T-helper 2 cell treated with Interferon-gamma antibody and Interleukin-4, amounts not matched to agents 100 ng/mL and 5 ng/mL, for 36 hours (primary cell): ENCODE data around the gene CPLANE1. TPM values are rescaled to one million over a fixed set of nuclear protein-coding genes. Genes with fewer than 3 reads are reported as not detected.
"Not testable (repeated sequence)": the region's sequence is repeated elsewhere in the genome, so short reads cannot be mapped to it uniquely, and the experiment has no call there.

Experiments used
- intact Hi-C: fragments of 100-400 bp; cut with micrococcal nuclease; formaldehyde crosslinking; loops from one replicate; pipeline ENCODE4 v1.15.1; 2023
- total RNA-seq: library from RNA; stranded (reverse); gene quantifications from 2 replicates; pipeline ENCODE4 v1.2.3, GENCODE V29; 2022

CPLANE1 gene
- total RNA-seq: 12.8 and 15.0 TPM in 2 replicates

DNA sequence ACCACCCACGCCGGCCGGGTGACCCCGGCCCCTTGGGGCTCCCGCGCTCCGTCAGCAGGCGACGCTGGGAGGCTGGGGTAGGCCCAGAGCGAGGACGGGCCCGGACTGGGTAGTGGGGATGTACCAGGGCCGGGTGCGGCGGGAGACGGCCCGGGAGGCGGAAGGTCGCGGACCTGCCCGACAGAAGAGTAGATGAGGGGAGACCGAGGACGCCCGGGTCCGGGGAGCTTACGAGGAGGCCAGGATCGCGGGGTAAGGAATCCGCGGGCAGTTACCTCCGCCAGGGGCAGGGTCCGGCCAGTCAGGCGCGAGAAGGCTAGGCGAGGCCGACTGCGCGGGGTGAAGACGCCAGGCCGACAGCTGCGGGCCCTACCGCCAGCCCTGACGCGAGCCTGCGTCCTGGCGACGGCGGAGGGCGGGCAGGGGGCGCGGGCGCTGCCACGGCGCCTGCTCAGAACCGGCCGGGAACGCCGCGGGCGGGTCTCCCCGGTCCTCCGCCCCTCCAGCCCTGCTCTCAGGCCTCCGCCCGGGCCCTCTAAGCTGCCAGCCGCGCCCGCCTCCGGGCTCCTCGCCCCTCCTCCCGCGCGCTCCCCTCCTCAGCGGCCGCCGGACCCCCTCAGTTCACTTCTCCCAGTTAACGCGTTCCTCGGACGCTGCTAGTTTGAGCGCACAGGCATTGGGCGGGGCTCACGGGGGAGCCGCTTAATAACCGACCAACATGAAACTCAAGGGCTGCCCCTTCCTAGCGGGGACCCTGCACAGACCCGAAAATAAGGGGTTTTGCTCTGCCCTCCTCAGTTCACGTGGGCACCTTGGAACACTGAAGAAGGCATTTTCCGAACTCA, at the start of gene CPLANE1:
CPLANE1 (minus strand) TSS at position 407 of the 845 bp plus-strand sequence. CDS start 1,678 bp downstream, outside the sequence.
- intact Hi-C loops: loop anchor here (2.0 to 5.0 kb wide), 2 partner anchors 52 to 198 kb away; no protein-coding TSS in a partner anchor

- intact Hi-C loops: not testable (repeated sequence)
Measured at GRCh38 chr5:37296313-37296712, 47.1 kb upstream of the CPLANE1 start.

DNA sequence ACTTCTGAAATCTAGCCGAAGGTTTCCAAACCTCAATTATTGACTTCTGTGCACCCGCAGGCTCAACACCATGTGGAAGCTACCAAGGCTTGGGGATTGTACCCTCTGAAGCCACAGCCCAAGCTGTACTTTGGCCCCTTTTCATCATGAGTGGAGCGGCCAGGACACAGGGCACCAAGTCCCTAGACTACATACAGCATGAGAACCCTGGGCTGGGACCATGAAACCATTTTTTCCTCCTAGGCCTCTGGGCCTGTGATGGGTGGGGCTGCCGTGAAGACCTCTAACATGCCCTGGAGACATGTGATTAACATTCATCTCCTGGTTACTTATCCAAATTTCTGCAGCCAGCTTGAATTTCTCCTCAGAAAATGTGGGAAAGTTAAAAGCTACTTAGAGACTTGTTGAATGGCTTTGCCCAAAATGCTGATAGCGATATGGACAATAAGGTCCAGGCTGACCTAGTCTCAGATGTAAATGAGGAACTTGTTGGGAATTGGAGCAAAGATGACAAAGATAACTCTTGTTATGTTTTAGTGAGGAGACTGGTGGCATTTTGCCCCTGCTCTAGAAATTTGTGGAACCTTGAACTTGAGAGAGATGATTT, 34.1 kb upstream of the CPLANE1 start:
- intact Hi-C loops: no loop called here

GRCh38 chr5:37275511-37275910, 26.3 kb upstream of the CPLANE1 start:
- intact Hi-C loops: no loop called here

DNA sequence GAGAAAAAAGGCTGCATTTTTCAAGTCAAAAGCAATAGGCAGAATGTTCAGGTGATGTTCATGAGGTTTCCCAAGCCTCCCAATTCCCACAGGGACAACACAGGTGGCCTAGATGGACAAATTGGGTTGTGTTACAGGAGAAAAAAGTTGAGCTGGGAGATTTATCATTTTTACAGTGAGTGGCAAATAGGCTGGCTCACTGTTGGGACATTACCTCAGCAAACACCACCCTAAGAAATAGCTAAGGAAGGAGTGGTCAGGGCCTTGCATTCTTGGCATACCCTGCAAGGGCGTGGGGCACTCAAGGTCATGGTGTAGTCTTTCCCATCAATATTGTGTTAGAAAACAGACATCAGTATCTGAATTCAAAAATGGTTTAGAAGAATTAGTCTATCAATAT, 23.3 kb upstream of the CPLANE1 start:
- intact Hi-C loops: no loop called here

GRCh38 chr5:37268100-37268499, 18.9 kb upstream of the CPLANE1 start:
- intact Hi-C loops: not testable (repeated sequence)

GRCh38 chr5:37255774-37256358, 6.7 kb upstream of the CPLANE1 start:
- intact Hi-C loops: no loop called here

DNA sequence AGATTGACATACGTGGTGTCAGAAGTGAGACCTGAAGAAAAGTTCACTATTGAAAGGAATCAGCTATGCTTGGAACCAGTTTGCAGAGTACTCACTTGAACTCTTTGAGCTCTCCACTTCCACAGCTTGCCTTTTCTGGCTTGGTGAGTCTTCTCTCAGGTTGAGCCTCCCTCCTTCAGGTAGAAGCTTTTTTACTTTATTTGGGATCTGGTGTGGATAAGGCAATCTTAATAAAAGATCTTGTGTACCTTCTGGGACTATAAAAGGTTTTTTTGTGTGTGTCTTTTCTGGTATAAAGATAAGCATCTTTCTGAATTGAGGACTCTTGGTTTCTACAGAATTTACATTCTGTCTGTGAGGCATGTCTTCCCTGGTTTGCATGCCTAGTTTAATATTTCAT, 5.4 kb upstream of the CPLANE1 start:
- intact Hi-C loops: no loop called here

DNA sequence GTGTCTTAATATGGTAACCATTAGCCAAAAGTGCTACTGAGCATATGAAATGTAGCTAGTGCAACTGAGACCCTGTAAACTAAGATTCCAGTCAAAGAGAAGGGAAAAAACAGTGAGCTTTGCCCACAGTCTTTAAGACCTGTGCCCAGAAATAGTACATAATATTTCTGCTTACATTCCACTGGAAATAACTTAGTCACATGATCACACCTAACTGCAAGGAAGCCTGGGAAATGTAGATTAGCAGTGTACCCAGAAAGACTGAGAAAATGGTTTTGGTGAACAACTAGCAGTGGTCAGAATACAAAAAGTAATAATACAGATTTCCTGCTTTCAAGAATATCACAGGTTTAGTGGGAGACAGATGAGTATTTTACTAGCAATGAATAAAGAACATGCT, 2.5 kb upstream of the CPLANE1 start:
- intact Hi-C loops: no loop called here

DNA sequence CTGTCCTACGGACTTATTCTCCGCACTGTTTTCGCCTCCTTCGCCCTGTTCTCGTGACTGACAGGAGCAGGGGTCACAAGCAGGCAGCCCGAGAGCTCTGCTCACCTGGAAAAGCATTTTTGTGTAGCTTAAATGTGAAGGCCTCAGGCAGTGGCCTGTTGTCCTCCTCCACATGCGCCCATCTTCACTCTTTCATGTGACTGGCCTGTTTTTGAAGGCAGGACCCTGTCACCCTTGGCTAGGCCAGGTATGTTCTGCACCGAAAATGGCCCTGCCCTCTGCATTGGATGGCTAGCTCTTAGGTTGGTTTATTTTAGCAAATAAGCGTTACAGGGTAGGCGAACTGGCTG, 614 bp upstream of the CPLANE1 start:
- intact Hi-C loops: loop anchor here (2.0 to 5.0 kb wide), 2 partner anchors 52 to 199 kb away; no protein-coding TSS in a partner anchor

DNA sequence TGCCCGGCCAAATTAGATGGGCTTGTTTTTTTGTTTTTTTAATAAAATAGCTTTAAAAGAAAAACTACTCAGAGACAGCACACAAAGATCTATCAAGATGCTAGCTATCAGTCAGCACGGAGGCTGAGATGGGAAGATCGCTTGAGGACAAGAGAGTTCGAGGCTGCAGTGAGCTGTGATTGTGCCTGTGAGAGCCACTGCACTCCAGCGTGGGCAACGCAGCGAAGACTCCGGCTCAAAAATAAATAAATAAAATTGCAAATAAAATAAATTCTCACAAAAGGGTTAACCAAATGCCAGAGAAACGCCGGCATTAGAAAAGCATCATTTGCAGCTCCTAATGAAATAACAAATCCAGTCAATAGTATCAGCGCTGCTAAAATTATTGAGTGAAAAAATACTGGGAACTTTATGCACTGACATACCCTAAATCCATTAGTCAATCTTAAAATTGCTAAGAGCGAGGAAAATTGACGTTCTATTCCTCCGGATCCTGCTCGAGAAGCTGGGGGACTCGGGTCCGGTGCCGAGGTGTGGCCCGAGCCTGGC, 681 bp downstream of the CPLANE1 start:
- intact Hi-C loops: loop anchor here (2.0 to 5.0 kb wide), 2 partner anchors 51 to 198 kb away; no protein-coding TSS in a partner anchor

DNA sequence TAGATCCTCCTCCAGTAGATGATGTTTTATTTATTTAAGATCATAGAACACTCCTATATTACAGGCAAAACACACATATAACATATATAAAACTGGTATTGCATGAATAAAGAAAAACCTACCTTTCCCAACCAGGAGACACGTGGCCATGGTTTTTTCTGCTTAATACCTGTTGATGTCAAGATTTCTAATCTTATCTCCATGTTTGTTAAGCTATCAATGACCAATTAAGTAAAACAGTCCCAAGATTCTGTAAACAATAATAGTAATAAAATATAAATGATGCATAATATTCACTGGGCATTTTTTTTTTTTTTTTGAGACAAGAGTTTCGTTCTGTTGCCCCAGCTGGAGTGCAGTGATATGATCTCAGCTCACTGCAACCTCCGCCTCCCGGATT, 1.7 kb downstream of the CPLANE1 start:
- intact Hi-C loops: loop anchor here (5.0 kb wide), 1 partner anchor 50 kb away; no protein-coding TSS in a partner anchor

GRCh38 chr5:37247036-37247435, 2.1 kb downstream of the CPLANE1 start:
- intact Hi-C loops: loop anchor here (5.0 kb wide), 1 partner anchor 50 kb away; no protein-coding TSS in a partner anchor

DNA sequence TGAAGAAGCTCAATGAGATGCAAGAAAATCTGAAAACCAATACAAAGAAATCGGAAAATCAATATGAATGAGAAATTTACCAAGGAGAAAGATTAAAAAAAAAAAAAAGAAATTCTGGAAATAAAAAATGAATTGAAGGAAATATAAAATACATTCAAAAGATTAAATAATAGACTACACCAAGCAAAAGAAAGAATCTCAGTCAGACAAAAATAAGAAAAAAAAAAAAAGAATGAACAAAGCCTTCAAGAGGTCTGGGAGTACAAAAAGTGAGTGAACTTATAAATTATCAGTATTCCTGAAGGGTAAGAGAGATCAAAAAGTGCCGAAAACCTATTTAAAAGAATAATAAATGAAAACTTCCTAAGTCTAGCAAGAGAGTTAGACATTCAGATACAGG, 14.9 kb downstream of the CPLANE1 start:
- intact Hi-C loops: no loop called here

DNA sequence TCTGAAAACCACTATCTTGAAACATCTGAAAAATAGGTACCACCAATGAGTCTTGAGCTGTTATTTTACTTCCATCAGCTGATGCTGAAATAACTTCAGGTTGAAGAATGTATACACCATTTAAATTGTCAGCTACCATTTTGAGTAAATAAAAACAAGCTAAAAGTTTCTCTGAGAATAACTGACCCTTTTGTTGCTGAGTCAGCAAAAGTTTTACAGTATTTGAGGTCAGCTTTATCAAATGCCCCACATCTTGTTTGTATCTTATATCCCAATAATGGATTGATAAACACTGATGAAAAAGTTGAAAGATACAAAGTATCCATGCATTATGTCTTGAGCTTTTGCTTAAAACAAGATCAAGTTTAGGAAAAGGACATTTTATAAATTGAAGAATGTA, 22.8 kb downstream of the CPLANE1 start:
- intact Hi-C loops: no loop called here

DNA sequence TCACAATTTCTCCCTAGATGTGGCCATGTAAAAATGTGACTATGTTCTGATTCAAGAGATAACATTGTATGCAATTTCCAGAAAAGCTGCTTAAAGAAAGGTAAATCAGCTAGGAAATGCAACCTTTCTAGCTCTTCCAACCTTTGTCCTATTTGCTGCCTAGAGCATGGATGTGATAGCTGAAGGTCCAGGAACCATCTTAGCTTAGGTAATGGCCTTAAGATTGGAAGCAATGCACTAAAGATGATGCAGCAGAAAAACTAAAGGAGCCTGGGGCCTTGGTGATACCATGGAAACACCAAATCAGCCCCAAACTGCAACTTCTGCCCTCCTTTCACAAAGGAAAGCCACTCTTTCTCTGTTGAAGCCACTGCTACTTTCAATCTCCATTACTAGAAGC, 27.0 kb downstream of the CPLANE1 start:
- intact Hi-C loops: no loop called here

DNA sequence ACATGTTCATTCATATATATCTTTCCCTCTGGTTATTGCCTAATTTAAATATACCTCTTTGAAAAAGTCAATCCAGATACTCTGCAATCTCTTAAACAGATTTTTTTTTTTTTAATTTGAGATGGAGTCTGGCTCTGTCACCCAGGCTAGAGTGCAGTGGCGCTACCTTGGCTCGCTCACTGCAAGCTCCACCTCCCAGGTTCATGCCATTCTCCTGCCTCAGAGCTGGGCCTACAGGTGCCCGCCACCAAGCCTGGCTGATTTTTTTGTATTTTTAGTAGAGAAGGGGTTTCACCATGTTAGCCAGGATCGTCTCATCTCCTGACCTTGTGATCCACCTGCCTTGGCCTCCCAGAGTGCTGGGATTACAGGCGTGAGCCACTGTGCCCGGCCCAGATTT, 28.8 kb downstream of the CPLANE1 start:
- intact Hi-C loops: not testable (repeated sequence)

DNA sequence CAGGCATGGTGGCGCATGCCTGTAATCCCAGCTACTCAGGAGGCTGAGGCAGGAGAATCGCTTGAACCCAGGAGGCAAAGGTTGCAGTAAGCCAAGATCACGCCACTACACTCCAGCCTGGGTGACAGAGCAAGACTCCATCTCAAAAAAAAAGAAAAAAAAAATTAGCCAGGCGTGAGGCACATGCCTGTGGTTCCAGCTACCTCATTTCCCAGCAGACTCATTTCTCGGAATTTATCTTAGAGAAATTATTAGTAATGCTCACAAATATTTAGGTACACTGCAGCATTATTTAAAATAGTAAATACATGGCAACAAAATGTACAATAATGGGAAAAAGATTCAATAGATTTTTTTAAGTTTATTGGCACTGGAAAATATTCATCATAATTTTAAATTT, 29.8 kb downstream of the CPLANE1 start:
- intact Hi-C loops: not testable (repeated sequence)

GRCh38 chr5:37217976-37218375, 31.2 kb downstream of the CPLANE1 start:
- intact Hi-C loops: no loop called here

- intact Hi-C loops: no loop called here
Measured at GRCh38 chr5:37214550-37214949, 34.6 kb downstream of the CPLANE1 start.

DNA sequence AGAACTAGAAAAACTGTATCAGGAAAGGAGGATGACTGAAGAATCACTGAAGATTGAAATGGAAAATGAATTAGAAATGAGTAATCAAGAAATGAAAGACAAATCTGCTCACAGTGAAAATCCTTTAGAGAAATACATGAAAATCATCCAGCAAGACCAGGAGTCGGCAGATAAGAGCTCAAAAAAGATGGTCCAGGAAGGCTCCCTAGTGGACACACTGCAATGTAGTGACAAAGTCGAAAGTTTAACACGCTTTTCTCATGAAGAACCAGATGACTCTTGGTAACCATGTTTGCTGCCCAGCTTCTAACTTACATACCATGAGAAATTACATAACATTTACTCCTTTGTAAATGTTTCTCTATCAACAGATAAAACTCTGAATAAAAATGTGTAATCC, 37.1 kb downstream of the CPLANE1 start:
- intact Hi-C loops: no loop called here

GRCh38 chr5:37211661-37212060, 37.5 kb downstream of the CPLANE1 start:
- intact Hi-C loops: no loop called here
